HG02623 (cell line): Measurements from ENCODE around the gene RYR3.

Source experiments
- ATAC-seq: cut with Tn5 transposase; IDR thresholded peaks from one replicate; pipeline ENCODE4 v1.9.1; 2021; ENCODE audit warnings: moderate library complexity; ENCODE audit not compliant: unreplicated experiment

The RYR3 gene

GRCh38 chr15:33693166-33693800 is 382.5 kb downstream of the RYR3 start:
- ATAC-seq = no peak

GRCh38 chr15:33698126-33698525 is 387.4 kb downstream of the RYR3 start:
- no peak for ATAC-seq

- ATAC-seq = no peak
Measured at GRCh38 chr15:33699145-33699544, 388.4 kb downstream of the RYR3 start.

- ATAC-seq = no peak
Measured at GRCh38 chr15:33699691-33700447, 389.1 kb downstream of the RYR3 start.

GRCh38 chr15:33700695-33701303 is 390.0 kb downstream of the RYR3 start:
- ATAC-seq = peak; percentile 63

GRCh38 chr15:33701304-33701696 is 390.5 kb downstream of the RYR3 start:
- no peak for ATAC-seq

GRCh38 chr15:33706173-33706572 is 395.4 kb downstream of the RYR3 start:
- no peak for ATAC-seq

GRCh38 chr15:33710748-33711147 is 400.0 kb downstream of the RYR3 start:
- ATAC-seq = no peak

GRCh38 chr15:33716025-33716424 is 405.3 kb downstream of the RYR3 start:
- no peak for ATAC-seq

- ATAC-seq = no peak
Measured at GRCh38 chr15:33720952-33721351, 410.2 kb downstream of the RYR3 start.

- peak; percentile 82 for ATAC-seq
Measured at GRCh38 chr15:33722005-33722672, 411.4 kb downstream of the RYR3 start.

- no peak for ATAC-seq
Measured at GRCh38 chr15:33722673-33723015, 411.9 kb downstream of the RYR3 start.

- no peak for ATAC-seq
Measured at GRCh38 chr15:33724321-33725036, 413.7 kb downstream of the RYR3 start.

GRCh38 chr15:33729653-33730052 is 418.9 kb downstream of the RYR3 start:
- ATAC-seq = no peak

GRCh38 chr15:33730815-33731214 is 420.0 kb downstream of the RYR3 start:
- peak; percentile 81 for ATAC-seq

- no peak for ATAC-seq
Measured at GRCh38 chr15:33735143-33735542, 424.4 kb downstream of the RYR3 start.

- ATAC-seq = no peak
Measured at GRCh38 chr15:33735637-33736247, 425.0 kb downstream of the RYR3 start.

- no peak for ATAC-seq
Measured at GRCh38 chr15:33737687-33738601, 427.2 kb downstream of the RYR3 start.

GRCh38 chr15:33738941-33739664 is 428.3 kb downstream of the RYR3 start:
- no peak for ATAC-seq
